ENCODE results near the gene MUC4. TPM values are rescaled to one million over a fixed set of nuclear protein-coding genes. Genes with fewer than 3 reads are reported as not detected.

Gene MUC4
- total RNA-seq, 1 experiment from 2014 or later = 0.03 TPM

- TF ChIP-seq TCF7L2 (IDR thresholded peaks at IDR 0.05; ENCODE audit: low read depth, low read length) (no peak), CTCF (IDR thresholded peaks at IDR 0.05) (no peak), REST (IDR thresholded peaks at IDR 0.05; ENCODE audit: insufficient read depth in 1 of 2, low read depth in 2 of 2, low read length in 1 of 2) (no peak), POLR2AphosphoS5 (IDR thresholded peaks at IDR 0.05; ENCODE audit: low read depth, low read length) (no peak), SIN3A (IDR thresholded peaks at IDR 0.05; ENCODE audit: borderline replicate concordance, insufficient read depth, low read depth, low read length) (no peak)
- H3K36me3 ChIP-seq (ENCODE audit: control insufficient read depth, insufficient read depth, low read length) = no peaks in the 10 kb centered on the region
- no peak overlapping the region for H3K4me3 ChIP-seq (ENCODE audit: low read depth in 2 of 2, low read length in 2 of 2)
- ChIA-PET CTCF (no interaction called here), POLR2A (no interaction called here)
- in situ Hi-C loops (cut with HindIII; ENCODE audit: low pct_unique_long_range_greater_than_20kb, low sequenced_read_pairs) (no loop called here), intact Hi-C loops (cut with micrococcal nuclease; ENCODE audit: unreplicated experiment) (no loop called here)
- 0 out of 2 replicates have a peak, but pooled peaks cover 2% of the 10 kb centered on the region for H3K27me3 ChIP-seq (ENCODE audit: control insufficient read depth, insufficient read depth, low read length)
- ATAC-seq = no peak
- BruUV-seq (replicated peaks) = no TSS peak
- H3K27ac ChIP-seq (ENCODE audit: low read length) = no peak overlapping the region
- DNase-seq (ENCODE audit: low read depth, low spot score) = no peak
- H3K9me3 ChIP-seq (ENCODE audit: control insufficient read depth, insufficient read depth, low read depth, low read length) = no peaks in the 10 kb centered on the region
- no peaks in the 10 kb centered on the region; the same call in 1 of the 2 replicates for H3K4me1 ChIP-seq (ENCODE audit: control insufficient read depth, insufficient read depth, low read length)
These were observed 50.6 kb downstream of the MUC4 start for GRCh38 chr3:195761123-195761566.

- DNase-seq (ENCODE audit: low read depth, low spot score) = no peak
- no peak overlapping the region for H3K4me3 ChIP-seq (ENCODE audit: low read depth in 2 of 2, low read length in 2 of 2)
- intact Hi-C loops (cut with micrococcal nuclease; ENCODE audit: unreplicated experiment) (no loop called here), in situ Hi-C loops (cut with HindIII; ENCODE audit: low pct_unique_long_range_greater_than_20kb, low sequenced_read_pairs) (no loop called here)
- no TSS peak for BruUV-seq (replicated peaks)
- no peak for TF ChIP-seq CTCF (IDR thresholded peaks at IDR 0.05)
- no peak for TF ChIP-seq POLR2AphosphoS5 (IDR thresholded peaks at IDR 0.05; ENCODE audit: low read depth, low read length)
- TF ChIP-seq TCF7L2 (IDR thresholded peaks at IDR 0.05; ENCODE audit: low read depth, low read length) = no peak
- no peak for TF ChIP-seq SIN3A (IDR thresholded peaks at IDR 0.05; ENCODE audit: borderline replicate concordance, insufficient read depth, low read depth, low read length)
- no peak for TF ChIP-seq REST (IDR thresholded peaks at IDR 0.05; ENCODE audit: insufficient read depth in 1 of 2, low read depth in 2 of 2, low read length in 1 of 2)
- peak; percentile 52; the same call in 1 of the 2 replicates for ATAC-seq
- no peaks in the 10 kb centered on the region for H3K36me3 ChIP-seq (ENCODE audit: control insufficient read depth, insufficient read depth, low read length)
- POLR2A ChIA-PET = no interaction called here
- no peaks in the 10 kb centered on the region; the same call in 1 of the 2 replicates for H3K4me1 ChIP-seq (ENCODE audit: control insufficient read depth, insufficient read depth, low read length)
- no peak overlapping the region for H3K27ac ChIP-seq (ENCODE audit: low read length)
- H3K9me3 ChIP-seq (ENCODE audit: control insufficient read depth, insufficient read depth, low read depth, low read length) = no peaks in the 10 kb centered on the region
- CTCF ChIA-PET = interaction anchor here (0.7 kb wide), 1 partner anchor 870 kb away, joined by 9 read pairs; no protein-coding TSS in a partner anchor
- 0 out of 2 replicates have a peak, but pooled peaks cover 2% of the 10 kb centered on the region for H3K27me3 ChIP-seq (ENCODE audit: control insufficient read depth, insufficient read depth, low read length)
These were observed 51.2 kb downstream of the MUC4 start for GRCh38 chr3:195760345-195761122.
